ENCODE data around the gene HIGD1A. TPM values are rescaled to one million over a fixed set of nuclear protein-coding genes. Genes with fewer than 3 reads are reported as not detected.

HIGD1A gene
- total and polyA plus RNA-seq, 2 of the 8 experiments (the other 6 are each of a cell fraction or from before 2014, with no cell fraction given): 67.3 to 95.4 TPM

DNA sequence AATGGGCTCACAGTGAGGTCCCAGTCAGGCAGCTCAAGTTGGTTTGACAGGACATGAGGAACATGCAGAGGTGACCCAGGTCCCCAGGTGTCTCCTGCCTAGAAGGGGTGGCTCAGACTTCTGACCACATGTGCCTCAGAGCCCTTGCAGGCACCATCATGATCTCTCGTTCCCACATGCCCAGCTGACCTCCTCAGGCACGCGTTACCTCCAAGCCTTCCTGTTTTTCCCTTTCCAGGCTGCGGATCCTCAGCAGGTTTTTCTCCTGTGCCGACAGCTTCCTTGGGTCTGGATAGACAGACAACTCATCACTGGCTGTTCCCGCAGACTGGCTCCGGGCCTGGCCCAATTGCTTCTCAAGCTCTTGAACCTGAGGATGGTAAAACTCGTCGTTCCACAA is 61.6 kb downstream of the HIGD1A start:
- H2BK20ac ChIP-seq (ENCODE audit: low read length): no peak overlapping the region
- H3K9me3 ChIP-seq (ENCODE audit: insufficient read depth in 2 of 2, low read depth in 1 of 2, low read length in 1 of 2): no peaks in the 10 kb centered on the region
- H3K27me3 ChIP-seq (replicated peaks in 1 of 4; ENCODE audit: control insufficient read depth in 3 of 4, extremely low read depth in 1 of 4, insufficient read depth in 3 of 4, low read length in 3 of 4): no peaks in the 10 kb centered on the region; a peak in 2 of 7 replicates
- no peak overlapping the region for H2BK12ac ChIP-seq (ENCODE audit: low read depth, low read length)
- no peak overlapping the region for H3K4me2 ChIP-seq (ENCODE audit: insufficient read depth in 1 of 2, low read depth in 2 of 2, low read length in 2 of 2)
- WGBS, 2 experiments (ENCODE audit: extremely low coverage in 1 of 2, insufficient coverage in 1 of 2, insufficient read length in 1 of 2, insufficient replicate concordance in 2 of 2, low coverage in 1 of 2, low lambda C conversion rate in 2 of 2, missing lambda C conversion rate in 1 of 2): 94% methylated on average over 9 of the region's 9 CpGs; no CpG with 5 or more reads in 1 of the 2 experiments
- H3K4ac ChIP-seq (replicated peaks; ENCODE audit: insufficient read length, low read depth, low read length): no peak overlapping the region
- H4K5ac ChIP-seq (ENCODE audit: insufficient read length, low read depth, low read length): no peak overlapping the region
- no peaks in the 10 kb centered on the region for H3K79me1 ChIP-seq (ENCODE audit: low read depth, low read length)
- no peaks in the 10 kb centered on the region for H3K36me3 ChIP-seq (ENCODE audit: control insufficient read depth in 2 of 4, insufficient read depth in 4 of 4, low read length in 3 of 4)
- H3K4me3 ChIP-seq (ENCODE audit: extremely low read depth in 1 of 4, insufficient read depth in 2 of 4, low read depth in 3 of 4, low read length in 4 of 4): no peak overlapping the region
- no peak for FAIRE-seq
- H2BK5ac ChIP-seq (ENCODE audit: low read depth, low read length): no peak overlapping the region
- no peak overlapping the region for H2AK5ac ChIP-seq (ENCODE audit: low read depth, low read length)
- no peak overlapping the region for H3K56ac ChIP-seq (replicated peaks; ENCODE audit: insufficient read length, low read depth, low read length)
- no peak overlapping the region for H3K9ac ChIP-seq (replicated peaks in 1 of 4; ENCODE audit: extremely low read depth in 1 of 4, low read depth in 3 of 4, low read length in 3 of 4)
- no peak overlapping the region for H3K18ac ChIP-seq (ENCODE audit: extremely low read depth, low read length)
- no peak overlapping the region for H3K23ac ChIP-seq (ENCODE audit: insufficient read length)
- H4K20me1 ChIP-seq (replicated peaks in 1 of 2; ENCODE audit: control insufficient read depth in 1 of 2, insufficient read depth in 2 of 2, low read length in 2 of 2): peaks cover 0 to 2% of the 10 kb centered on the region in 2 experiments
- H4K8ac ChIP-seq (ENCODE audit: extremely low read depth, insufficient read depth, low read length): no peak overlapping the region
- H4K91ac ChIP-seq (replicated peaks; ENCODE audit: insufficient read length, low read length): no peak overlapping the region
- no peak overlapping the region for H3K27ac ChIP-seq (ENCODE audit: low read depth, low read length)
- H3K23me2 ChIP-seq (ENCODE audit: low read depth, low read length): no peaks in the 10 kb centered on the region
- no peak overlapping the region for H2BK15ac ChIP-seq (ENCODE audit: low read length)
- H2AFZ ChIP-seq (ENCODE audit: low read length): no peak overlapping the region
- no peaks in the 10 kb centered on the region for H3K79me2 ChIP-seq (ENCODE audit: control insufficient read depth in 1 of 2, insufficient read depth in 2 of 2, low read length in 2 of 2)
- peaks cover 0 to 8% (median 4%) of the 10 kb centered on the region in 4 experiments; a peak in 4 of 7 replicates for H3K4me1 ChIP-seq (replicated peaks in 1 of 4; ENCODE audit: control insufficient read depth in 3 of 4, insufficient read depth in 4 of 4, low read length in 3 of 4)
- CTCF ChIA-PET (ENCODE audit: partially characterized antibody): interaction anchor here (0.6 to 5.9 kb wide), 11 partner anchors 10 to 237 kb away, joined by 3 to 53 read pairs (median 4); partner anchors contain the start of gene GASK1A
- peak in 1 of 2 experiments; percentile 38 for DNase-seq (ENCODE audit: low read depth in 1 of 2, low spot score in 2 of 2)
- POLR2A ChIA-PET (ENCODE audit: partially characterized antibody): no interaction called here
- no peak overlapping the region for H2BK120ac ChIP-seq (replicated peaks; ENCODE audit: low read depth, low read length)
- H3K14ac ChIP-seq (ENCODE audit: insufficient read length): no peak overlapping the region
- TF ChIP-seq GABPA (IDR thresholded peaks at IDR 0.05; ENCODE audit: borderline replicate concordance, insufficient read depth, low read length) (no peak), MAFK (IDR thresholded peaks at IDR 0.05; ENCODE audit: low read depth, low read length) (no peak), ASH2L (IDR thresholded peaks at IDR 0.05; ENCODE audit: low read length) (no peak), TCF12 (IDR thresholded peaks at IDR 0.05; ENCODE audit: low read depth, low read length) (no peak), CTBP2 (IDR thresholded peaks at IDR 0.05; ENCODE audit: borderline replicate concordance, insufficient read depth, insufficient read length, low read length) (no peak), RAD21 (IDR thresholded peaks at IDR 0.05 in 1 of 2, conservative IDR thresholded peaks at IDR 0.05 in 1 of 2; ENCODE audit: low read depth in 2 of 2, low read length in 2 of 2) (no peak)

All from H1 (cell line).